Endothelial cell of umbilical vein (primary cell): ENCODE measurements around the gene ECE2.

Experiments
- CTCF ChIP-seq, 2 donors: IDR thresholded peaks; 1 replicate in 1 of 2; 2 replicates in 1 of 2; pipeline ENCODE4 v1.5.1; 2011; ENCODE audit warnings: low read length in 2 of 2, mild to moderate bottlenecking in 2 of 2, moderate library complexity in 2 of 2, control low read depth in 1 of 2, inconsistent platforms in 1 of 2, low read depth in 1 of 2; ENCODE audit not compliant: insufficient read depth in 1 of 2; ENCODE audit errors: extremely low read depth in 1 of 2
- EZH2 ChIP-seq: IDR thresholded peaks from 2 replicates; pipeline ENCODE4 v1.6.1; 2012; ENCODE audit warnings: borderline replicate concordance, low read depth, mild to moderate bottlenecking, moderate library complexity, low read length, inconsistent platforms; ENCODE audit not compliant: severe bottlenecking
- FOS ChIP-seq: IDR thresholded peaks from 2 replicates; pipeline ENCODE4 v1.6.1; 2011; ENCODE audit warnings: mild to moderate bottlenecking, low read length, moderate library complexity, borderline replicate concordance; ENCODE audit not compliant: insufficient read depth
- GATA2 ChIP-seq: IDR thresholded peaks from 2 replicates; pipeline ENCODE4 v1.7.0; 2011; ENCODE audit warnings: low read depth, mild to moderate bottlenecking, moderate library complexity, mixed read lengths, low read length; ENCODE audit not compliant: insufficient read length, insufficient read depth
- JUN ChIP-seq: IDR thresholded peaks from 2 replicates; pipeline ENCODE4 v1.6.1; 2011; ENCODE audit warnings: borderline replicate concordance, low read depth; ENCODE audit not compliant: insufficient read length, insufficient read depth
- MYC ChIP-seq: IDR thresholded peaks from one replicate; pipeline ENCODE4 v1.6.1; 2011; ENCODE audit warnings: mild to moderate bottlenecking, low read depth, low read length
- POLR2A ChIP-seq: IDR thresholded peaks from 2 replicates; pipeline ENCODE4 v1.6.1; 2012; ENCODE audit warnings: low read depth, mild to moderate bottlenecking, control low read depth, low read length
- POLR2AphosphoS5 ChIP-seq: IDR thresholded peaks from 2 replicates; pipeline ENCODE4 v1.6.1; 2012; ENCODE audit warnings: low read depth, mild to moderate bottlenecking, control low read depth, low read length, moderate library complexity; ENCODE audit not compliant: insufficient read depth
- TF ChIP-seq, protein P1 (sequence below): IDR thresholded peaks from 2 replicates; pipeline ENCODE4 v1.6.1; 2011; ENCODE audit not compliant: insufficient read depth, insufficient read length

GRCh38 chr3:184241447-184242296, 34.1 kb upstream of the ECE2 start:
- no peak for TF ChIP-seq POLR2A
- TF ChIP-seq POLR2AphosphoS5 = no peak
- peak; percentile 50 to 83 for TF ChIP-seq CTCF (IDR thresholded peaks at IDR 0.05; ENCODE audit: extremely low read depth in 1 of 2, insufficient read depth in 1 of 2, low read depth in 1 of 2, low read length in 2 of 2)
- no peak for TF ChIP-seq JUN
- no peak for TF ChIP-seq MYC
- TF ChIP-seq EZH2 = peak; percentile 34
- TF ChIP-seq, protein P1, sequence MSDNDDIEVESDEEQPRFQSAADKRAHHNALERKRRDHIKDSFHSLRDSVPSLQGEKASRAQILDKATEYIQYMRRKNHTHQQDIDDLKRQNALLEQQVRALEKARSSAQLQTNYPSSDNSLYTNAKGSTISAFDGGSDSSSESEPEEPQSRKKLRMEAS = no peak
- no peak for TF ChIP-seq FOS
- no peak for TF ChIP-seq GATA2
